HuH-7 (cell line): Measurements from ENCODE around the gene BUB3.

Experiments used
- DNase-seq: peaks from one replicate; pipeline ENCODE4 v3.0.0; 2011; ENCODE audit warnings: low spot score

Gene BUB3

GRCh38 chr10:123154092-123154710 lies at the start of gene BUB3:
TSS of gene BUB3 (plus strand) at chr10:123154402. CDS start at chr10:123154918, 516 bp downstream.
- DNase-seq: peak; percentile 99

GRCh38 chr10:123109466-123109865 lies 44.7 kb upstream of the BUB3 start:
- peak; percentile 31 for DNase-seq

- no peak for DNase-seq
Observed at GRCh38 chr10:123117644-123118417, 36.4 kb upstream of the BUB3 start.

- no peak for DNase-seq
Observed at GRCh38 chr10:123119081-123119480, 35.1 kb upstream of the BUB3 start.

GRCh38 chr10:123126246-123126645 lies 28.0 kb upstream of the BUB3 start:
- no peak for DNase-seq

GRCh38 chr10:123129618-123130271 lies 24.5 kb upstream of the BUB3 start:
- no peak for DNase-seq

- peak; percentile 94 for DNase-seq
Observed at GRCh38 chr10:123132576-123133477, 21.4 kb upstream of the BUB3 start.

GRCh38 chr10:123133541-123134342 lies 20.5 kb upstream of the BUB3 start:
- DNase-seq: no peak

GRCh38 chr10:123134343-123134914 lies 19.8 kb upstream of the BUB3 start:
- no peak for DNase-seq

- peak; percentile 86 for DNase-seq
Observed at GRCh38 chr10:123134915-123135414, 19.2 kb upstream of the BUB3 start.

GRCh38 chr10:123135415-123136141 lies 18.6 kb upstream of the BUB3 start, which contains the start of gene HMX3:
TSS of gene HMX3 (plus strand) at chr10:123135970. CDS start at chr10:123136051, 81 bp downstream.
- DNase-seq: peak; percentile 58

GRCh38 chr10:123136221-123136805 lies 17.9 kb upstream of the BUB3 start:
- no peak for DNase-seq

- DNase-seq: no peak
Observed at GRCh38 chr10:123136806-123137642, 17.2 kb upstream of the BUB3 start.

- DNase-seq: no peak
Observed at GRCh38 chr10:123139165-123139520, 15.1 kb upstream of the BUB3 start.

GRCh38 chr10:123139521-123140163 lies 14.6 kb upstream of the BUB3 start:
- peak; percentile 95 for DNase-seq

GRCh38 chr10:123140164-123140982 lies 13.8 kb upstream of the BUB3 start:
- peak; percentile 61 for DNase-seq

GRCh38 chr10:123140983-123141390 lies 13.2 kb upstream of the BUB3 start:
- no peak for DNase-seq
